ENCODE results near the gene AFAP1L2.

AFAP1L2 gene

DNA sequence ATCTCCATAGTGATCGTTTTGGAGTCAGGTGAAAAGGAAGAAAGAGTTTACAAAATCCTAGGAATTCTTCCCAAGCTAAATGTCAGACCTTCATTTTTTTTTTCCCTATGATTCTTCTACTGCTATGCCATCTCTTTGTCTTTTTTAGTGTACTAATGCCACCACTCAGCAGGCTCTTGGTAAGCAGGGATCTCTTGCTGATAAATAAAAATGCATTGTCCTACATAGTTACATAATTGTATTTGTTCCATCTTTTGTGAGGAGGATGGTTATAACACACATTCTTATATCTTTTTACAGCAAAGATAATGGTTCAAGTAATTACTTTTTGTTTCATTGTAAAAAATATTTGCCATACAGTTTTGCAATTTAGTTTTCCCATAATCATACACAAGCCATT, 36.8 kb upstream of the AFAP1L2 start:
- H4K20me1 ChIP-seq (ENCODE audit: low read depth, low read length): no peaks in the 10 kb centered on the region
- no peaks in the 10 kb centered on the region for H3K9me2 ChIP-seq (replicated peaks; ENCODE audit: insufficient read depth, low read length)
- no peak overlapping the region for H3K9ac ChIP-seq (ENCODE audit: low read length)
- H3K36me3 ChIP-seq (ENCODE audit: low read length): no peaks in the 10 kb centered on the region
- no peaks in the 10 kb centered on the region for H3K79me2 ChIP-seq (ENCODE audit: insufficient read depth, low read length)
- no peak overlapping the region for H3K27ac ChIP-seq (ENCODE audit: low read depth, low read length)
- TF ChIP-seq, protein P1, sequence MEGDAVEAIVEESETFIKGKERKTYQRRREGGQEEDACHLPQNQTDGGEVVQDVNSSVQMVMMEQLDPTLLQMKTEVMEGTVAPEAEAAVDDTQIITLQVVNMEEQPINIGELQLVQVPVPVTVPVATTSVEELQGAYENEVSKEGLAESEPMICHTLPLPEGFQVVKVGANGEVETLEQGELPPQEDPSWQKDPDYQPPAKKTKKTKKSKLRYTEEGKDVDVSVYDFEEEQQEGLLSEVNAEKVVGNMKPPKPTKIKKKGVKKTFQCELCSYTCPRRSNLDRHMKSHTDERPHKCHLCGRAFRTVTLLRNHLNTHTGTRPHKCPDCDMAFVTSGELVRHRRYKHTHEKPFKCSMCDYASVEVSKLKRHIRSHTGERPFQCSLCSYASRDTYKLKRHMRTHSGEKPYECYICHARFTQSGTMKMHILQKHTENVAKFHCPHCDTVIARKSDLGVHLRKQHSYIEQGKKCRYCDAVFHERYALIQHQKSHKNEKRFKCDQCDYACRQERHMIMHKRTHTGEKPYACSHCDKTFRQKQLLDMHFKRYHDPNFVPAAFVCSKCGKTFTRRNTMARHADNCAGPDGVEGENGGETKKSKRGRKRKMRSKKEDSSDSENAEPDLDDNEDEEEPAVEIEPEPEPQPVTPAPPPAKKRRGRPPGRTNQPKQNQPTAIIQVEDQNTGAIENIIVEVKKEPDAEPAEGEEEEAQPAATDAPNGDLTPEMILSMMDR (IDR thresholded peaks at IDR 0.05; ENCODE audit: insufficient read depth, low read length, poor library complexity, severe bottlenecking): no peak
- no peak for TF ChIP-seq EZH2phosphoT487 (conservative IDR thresholded peaks at IDR 0.05; ENCODE audit: low read length)
- H3K4me3 ChIP-seq (ENCODE audit: insufficient read depth, low read length, poor library complexity, severe bottlenecking): no peak overlapping the region
- H3K27me3 ChIP-seq (ENCODE audit: low read length): no peaks in the 10 kb centered on the region
- no peaks in the 10 kb centered on the region for H3F3A ChIP-seq (ENCODE audit: insufficient read depth)
- H3K9me3 ChIP-seq (ENCODE audit: insufficient read depth, low read length): no peaks in the 10 kb centered on the region
- no peak overlapping the region for H2AFZ ChIP-seq (ENCODE audit: low read depth, low read length, severe bottlenecking)
- no peak overlapping the region for H3K4me2 ChIP-seq (ENCODE audit: low read depth, low read length, poor library complexity, severe bottlenecking)

DNA sequence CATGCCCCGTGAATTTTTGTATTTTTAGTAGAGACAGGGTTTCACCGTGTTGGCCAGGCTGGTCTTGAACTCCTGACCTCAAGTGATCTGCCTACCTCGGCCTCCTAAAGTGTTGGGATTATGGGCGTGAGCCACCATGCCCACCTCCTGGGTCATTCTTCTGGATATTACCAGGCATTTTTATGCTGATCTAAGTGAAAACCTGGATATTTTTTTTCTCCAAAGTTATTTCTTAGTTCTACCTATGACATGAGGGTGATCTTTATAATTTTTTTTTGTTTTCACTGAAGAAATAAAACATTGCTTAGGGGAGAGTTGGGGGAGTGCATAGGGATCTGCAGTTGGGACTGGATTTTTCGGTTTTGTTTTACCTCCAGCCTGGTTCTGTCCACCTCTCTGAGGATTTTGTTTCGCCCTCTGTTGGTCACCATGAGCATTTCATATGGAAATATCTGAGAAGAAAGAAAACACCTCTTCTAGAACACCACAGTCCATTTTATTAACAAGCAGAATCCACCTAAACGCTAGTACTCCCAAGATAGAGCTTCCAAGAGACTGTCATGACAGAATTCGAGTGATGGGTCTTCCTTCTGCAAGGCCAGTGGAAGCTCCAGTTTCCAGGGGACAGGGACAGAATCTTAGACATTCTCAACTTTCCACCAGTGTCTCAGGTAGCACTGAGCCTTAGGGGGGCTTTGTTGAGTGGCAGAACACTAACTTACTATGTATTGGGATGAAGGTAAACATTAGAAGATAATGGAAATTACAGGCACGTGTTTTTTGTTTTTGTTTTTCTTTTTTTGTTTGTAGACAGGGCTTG, 33.4 kb upstream of the AFAP1L2 start:
- no peak overlapping the region for H2AFZ ChIP-seq (ENCODE audit: low read depth, low read length, severe bottlenecking)
- no peaks in the 10 kb centered on the region for H3K79me2 ChIP-seq (ENCODE audit: insufficient read depth, low read length)
- H3F3A ChIP-seq (ENCODE audit: insufficient read depth): no peaks in the 10 kb centered on the region
- H3K9me3 ChIP-seq (ENCODE audit: insufficient read depth, low read length): no peaks in the 10 kb centered on the region
- H3K9ac ChIP-seq (ENCODE audit: low read length): no peak overlapping the region
- no peaks in the 10 kb centered on the region for H3K27me3 ChIP-seq (ENCODE audit: low read length)
- H3K36me3 ChIP-seq (ENCODE audit: low read length): no peaks in the 10 kb centered on the region
- H3K4me3 ChIP-seq (ENCODE audit: insufficient read depth, low read length, poor library complexity, severe bottlenecking): no peak overlapping the region
- H3K9me2 ChIP-seq (replicated peaks; ENCODE audit: insufficient read depth, low read length): no peaks in the 10 kb centered on the region
- no peak overlapping the region for H3K4me2 ChIP-seq (ENCODE audit: low read depth, low read length, poor library complexity, severe bottlenecking)
- TF ChIP-seq, protein P1 (IDR thresholded peaks at IDR 0.05; ENCODE audit: insufficient read depth, low read length, poor library complexity, severe bottlenecking): peak; percentile 17
- TF ChIP-seq EZH2phosphoT487 (conservative IDR thresholded peaks at IDR 0.05; ENCODE audit: low read length): no peak
- H4K20me1 ChIP-seq (ENCODE audit: low read depth, low read length): no peaks in the 10 kb centered on the region
- no peak overlapping the region for H3K27ac ChIP-seq (ENCODE audit: low read depth, low read length)

DNA sequence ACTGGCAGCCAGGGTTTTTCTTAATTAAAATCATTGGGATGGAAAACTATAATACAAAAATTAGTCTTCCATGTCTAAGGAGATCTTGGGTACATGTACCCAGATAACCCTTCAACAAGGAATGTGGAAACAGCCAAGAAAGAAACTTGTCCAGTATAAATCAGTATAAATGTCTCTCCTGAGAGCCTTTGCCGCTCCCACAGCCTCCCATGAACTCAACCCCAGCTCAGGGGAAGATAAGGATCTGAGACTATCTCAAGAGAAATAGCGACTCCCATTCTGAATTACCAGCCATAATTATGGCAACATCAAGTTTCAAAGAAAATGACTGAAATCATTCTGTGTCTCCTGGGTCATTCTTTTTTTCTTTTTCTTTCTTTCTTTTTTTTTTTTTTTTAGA, 32.6 kb upstream of the AFAP1L2 start:
- H3F3A ChIP-seq (ENCODE audit: insufficient read depth): no peaks in the 10 kb centered on the region

More for the DNA sequence above, 32.6 kb upstream of the AFAP1L2 start:
- Histone ChIP-seq H3K4me3 (ENCODE audit: insufficient read depth, low read length, poor library complexity, severe bottlenecking) (no peak overlapping the region), H3K4me2 (ENCODE audit: low read depth, low read length, poor library complexity, severe bottlenecking) (no peak overlapping the region), H3K27me3 (ENCODE audit: low read length) (no peaks in the 10 kb centered on the region), H3K9me3 (ENCODE audit: insufficient read depth, low read length) (no peaks in the 10 kb centered on the region), H3K36me3 (ENCODE audit: low read length) (no peaks in the 10 kb centered on the region), H3K79me2 (ENCODE audit: insufficient read depth, low read length) (no peaks in the 10 kb centered on the region), H4K20me1 (ENCODE audit: low read depth, low read length) (no peaks in the 10 kb centered on the region), H3K9me2 (replicated peaks; ENCODE audit: insufficient read depth, low read length) (no peaks in the 10 kb centered on the region), H3K27ac (ENCODE audit: low read depth, low read length) (no peak overlapping the region), H2AFZ (ENCODE audit: low read depth, low read length, severe bottlenecking) (no peak overlapping the region), H3K9ac (ENCODE audit: low read length) (no peak overlapping the region)
- no peak for TF ChIP-seq EZH2phosphoT487 (conservative IDR thresholded peaks at IDR 0.05; ENCODE audit: low read length)
- TF ChIP-seq, protein P1 (IDR thresholded peaks at IDR 0.05; ENCODE audit: insufficient read depth, low read length, poor library complexity, severe bottlenecking): no peak

Measured in SU-DHL-6 (cell line).